ENCODE results near the gene SLC26A9.

Gene SLC26A9, protein sequence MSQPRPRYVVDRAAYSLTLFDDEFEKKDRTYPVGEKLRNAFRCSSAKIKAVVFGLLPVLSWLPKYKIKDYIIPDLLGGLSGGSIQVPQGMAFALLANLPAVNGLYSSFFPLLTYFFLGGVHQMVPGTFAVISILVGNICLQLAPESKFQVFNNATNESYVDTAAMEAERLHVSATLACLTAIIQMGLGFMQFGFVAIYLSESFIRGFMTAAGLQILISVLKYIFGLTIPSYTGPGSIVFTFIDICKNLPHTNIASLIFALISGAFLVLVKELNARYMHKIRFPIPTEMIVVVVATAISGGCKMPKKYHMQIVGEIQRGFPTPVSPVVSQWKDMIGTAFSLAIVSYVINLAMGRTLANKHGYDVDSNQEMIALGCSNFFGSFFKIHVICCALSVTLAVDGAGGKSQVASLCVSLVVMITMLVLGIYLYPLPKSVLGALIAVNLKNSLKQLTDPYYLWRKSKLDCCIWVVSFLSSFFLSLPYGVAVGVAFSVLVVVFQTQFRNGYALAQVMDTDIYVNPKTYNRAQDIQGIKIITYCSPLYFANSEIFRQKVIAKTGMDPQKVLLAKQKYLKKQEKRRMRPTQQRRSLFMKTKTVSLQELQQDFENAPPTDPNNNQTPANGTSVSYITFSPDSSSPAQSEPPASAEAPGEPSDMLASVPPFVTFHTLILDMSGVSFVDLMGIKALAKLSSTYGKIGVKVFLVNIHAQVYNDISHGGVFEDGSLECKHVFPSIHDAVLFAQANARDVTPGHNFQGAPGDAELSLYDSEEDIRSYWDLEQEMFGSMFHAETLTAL

DNA sequence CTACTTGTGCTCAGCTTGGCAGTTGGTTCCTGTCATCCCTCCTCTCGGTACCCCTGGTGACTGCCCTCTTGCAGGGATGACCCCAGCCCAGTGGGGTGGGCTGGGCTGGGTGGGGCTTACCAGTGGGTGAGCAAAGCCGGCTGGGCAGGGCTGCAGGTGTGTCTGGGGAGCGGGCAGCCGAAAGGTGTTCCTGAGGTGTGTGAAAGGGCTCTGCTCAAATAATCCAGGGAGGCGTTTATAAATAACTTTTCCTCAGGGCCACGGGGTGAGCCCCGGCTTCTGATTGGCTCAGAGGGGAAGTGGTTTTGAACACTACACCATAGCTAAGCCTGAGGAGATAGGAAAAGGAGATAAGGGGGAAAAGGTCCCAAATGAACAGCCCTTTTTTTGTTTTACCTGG, at the start of gene SLC26A9:
SLC26A9 (minus strand) TSS at position 212 of the 400 bp plus-strand sequence. CDS start 7,636 bp downstream, outside the sequence.
- DNase-seq, result no peak

DNA sequence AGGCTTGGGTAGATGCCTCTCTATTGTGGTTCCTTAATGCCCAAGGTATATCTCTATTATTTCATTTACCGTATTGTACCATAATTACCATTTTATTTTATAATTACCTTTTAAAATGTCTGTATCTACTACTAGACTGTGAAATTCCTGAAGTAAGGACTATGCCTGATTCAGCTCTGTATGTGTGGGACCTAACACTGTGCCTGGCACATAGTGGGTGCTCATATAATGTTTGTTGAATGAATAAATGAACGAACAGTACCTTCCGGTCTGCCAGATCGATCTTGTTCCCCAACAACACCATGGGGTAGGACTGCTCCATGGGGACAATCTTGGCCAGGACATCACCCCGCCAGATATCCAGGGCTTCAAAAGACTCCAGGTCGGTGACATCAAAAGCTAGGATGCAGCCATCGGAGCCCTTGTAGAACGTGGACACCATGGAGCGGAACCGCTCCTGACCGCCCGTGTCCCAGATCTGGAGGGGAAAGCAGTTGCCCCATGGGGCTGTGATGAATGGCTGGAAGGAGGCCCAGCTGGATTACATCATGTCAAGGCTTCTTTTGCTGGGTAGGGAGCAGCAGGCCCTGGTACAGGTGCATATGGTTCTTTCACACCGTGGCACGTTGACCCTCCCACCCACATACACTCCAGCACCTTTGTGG, 49.1 kb upstream of the SLC26A9 start:
- no peak for DNase-seq

DNA sequence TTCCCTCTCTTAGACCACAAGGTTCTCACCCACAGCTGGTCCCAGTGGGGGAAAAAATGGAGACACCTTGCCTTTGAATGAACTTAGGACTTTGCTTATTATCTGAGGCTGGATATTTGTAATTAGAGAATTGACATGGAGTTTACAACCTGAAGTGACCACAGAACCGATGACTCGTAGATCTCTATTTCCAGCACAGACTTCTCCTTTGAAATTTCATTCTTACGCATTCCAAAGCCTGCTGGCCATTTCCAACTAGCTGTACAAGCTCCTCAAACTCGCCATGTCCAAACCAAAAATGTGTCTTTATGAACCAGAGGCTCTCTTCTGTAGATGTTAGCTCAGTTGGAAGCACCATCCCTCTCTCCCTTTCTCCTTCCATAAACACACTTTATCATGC, 48.0 kb upstream of the SLC26A9 start:
- no peak for DNase-seq

DNA sequence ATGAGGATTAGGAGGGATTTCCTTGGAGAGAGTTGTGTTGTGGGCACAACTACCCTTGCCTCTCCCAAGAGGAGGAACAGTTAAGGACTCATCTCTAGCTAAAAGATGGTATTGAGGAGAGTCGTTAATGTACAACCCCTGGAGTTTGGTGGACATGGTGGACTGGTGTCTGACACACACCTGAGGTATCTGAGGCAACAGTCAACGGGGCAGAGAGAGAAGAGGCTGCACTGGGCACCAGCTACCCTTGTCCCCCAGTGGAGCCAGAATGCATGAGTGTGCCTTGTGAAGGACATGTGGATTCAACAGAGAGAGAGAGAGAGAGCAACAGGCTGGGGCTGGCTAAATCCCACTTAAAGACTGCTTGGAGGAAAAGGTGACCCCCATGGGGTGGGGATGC, 47.0 kb upstream of the SLC26A9 start:
- DNase-seq, result no peak

DNA sequence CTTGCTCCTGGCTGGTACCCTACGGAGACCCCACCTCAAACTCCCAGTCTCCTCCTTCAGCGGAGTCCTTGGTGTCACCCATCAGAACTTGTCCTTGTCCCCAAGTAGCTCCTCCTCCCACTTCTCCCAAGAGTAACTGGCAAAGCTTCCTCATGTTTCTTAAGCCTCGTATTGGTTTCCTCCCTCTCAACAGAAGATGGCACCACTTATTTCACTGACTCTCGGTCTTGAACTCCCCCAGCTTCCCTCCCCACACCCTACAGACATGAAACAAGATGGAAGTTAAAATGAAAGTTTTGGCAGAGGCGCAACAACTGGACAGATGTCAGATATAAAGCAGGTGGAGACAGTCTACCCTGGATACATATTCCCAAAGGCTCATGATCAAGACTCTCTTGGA, 46.5 kb upstream of the SLC26A9 start:
- DNase-seq, result no peak

DNA sequence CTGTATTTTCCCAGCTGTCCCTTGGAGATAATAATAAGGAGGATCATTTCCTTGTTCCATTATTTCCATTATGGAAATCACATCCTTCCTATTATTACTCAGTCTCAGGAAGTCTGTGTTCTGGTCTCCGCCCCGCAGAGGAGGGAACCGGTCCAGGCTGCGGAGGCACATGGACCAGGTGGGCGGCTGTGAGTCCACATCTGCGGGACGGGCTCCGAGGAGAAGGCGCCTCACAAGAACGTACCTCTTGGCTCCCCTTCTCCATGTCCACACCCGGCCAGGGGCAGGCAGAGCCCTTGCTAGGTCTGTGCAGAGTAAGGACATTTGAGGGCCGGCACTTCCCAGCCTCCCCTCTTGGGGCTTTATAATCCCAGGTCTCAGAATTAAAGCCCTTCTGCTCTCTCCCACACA, 45.3 kb upstream of the SLC26A9 start:
- DNase-seq, result no peak

DNA sequence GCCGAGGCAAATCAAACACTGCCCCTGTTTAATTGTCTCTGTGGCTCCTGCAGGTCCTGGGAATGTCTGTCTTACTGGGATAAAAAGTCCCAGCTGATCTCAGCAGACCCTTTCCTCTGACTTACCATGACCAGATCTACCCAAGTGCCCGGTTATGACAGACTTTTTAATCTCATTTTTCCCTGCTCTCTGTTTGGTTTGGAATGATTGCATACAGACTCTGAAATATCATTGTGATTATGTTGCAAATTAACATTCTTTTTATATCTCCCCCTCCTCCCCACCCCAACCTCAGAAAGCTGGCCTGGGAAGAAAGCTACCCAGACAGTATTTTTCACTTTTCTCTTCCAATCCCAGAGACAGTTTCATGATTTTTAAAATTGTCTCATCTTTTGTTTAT, 43.6 kb upstream of the SLC26A9 start:
- no peak for DNase-seq

DNA sequence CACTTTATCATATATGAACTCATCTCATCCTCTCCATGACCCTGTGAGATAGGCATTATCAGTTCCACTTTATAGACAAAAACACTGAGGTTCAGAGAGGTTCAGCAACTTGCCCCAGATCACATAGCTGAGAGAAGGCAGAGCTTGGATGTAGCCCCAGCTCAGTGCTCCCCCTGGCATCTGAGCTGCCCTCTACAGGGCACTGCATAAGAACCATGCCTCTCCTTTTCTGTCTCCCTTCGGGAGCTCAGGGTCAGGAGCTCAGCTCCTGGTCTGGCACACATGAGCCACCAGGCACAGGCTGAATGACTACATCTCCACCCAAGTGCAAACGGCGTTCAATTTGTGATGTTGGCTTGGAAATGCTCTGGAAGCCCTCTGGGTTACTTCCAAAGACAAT, 43.0 kb upstream of the SLC26A9 start:
- no peak for DNase-seq

DNA sequence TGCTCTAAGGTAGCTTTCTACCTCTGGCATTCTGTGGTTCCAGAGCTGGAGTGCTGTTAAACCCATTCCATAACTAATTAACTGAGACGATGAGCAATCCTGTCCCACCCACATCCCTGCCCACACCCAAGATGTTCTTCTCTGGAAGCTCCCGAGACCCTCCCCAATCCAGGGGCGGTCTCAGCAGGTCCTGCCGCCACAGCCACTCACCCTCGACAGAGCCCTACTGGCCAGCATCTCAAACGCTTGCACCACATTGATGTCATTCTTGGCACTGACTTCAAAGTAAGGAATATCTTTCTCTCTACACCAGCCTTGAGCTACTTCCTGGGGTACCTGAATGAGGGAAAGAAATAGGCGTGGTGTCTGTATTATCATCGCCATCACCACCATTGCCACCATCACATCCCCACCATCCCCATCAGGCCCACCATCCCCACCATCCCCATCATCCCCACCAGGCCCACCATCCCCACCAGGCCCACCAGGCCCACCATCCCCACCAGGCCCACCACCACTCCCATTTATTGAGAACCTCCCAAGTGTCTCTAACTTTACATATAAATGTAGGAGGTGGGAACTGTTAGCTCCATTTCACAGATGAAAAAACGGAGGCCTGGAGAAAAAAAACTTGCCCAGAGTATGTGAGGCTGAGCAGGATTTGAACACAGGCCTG, 42.2 kb upstream of the SLC26A9 start:
- DNase-seq, result no peak

DNA sequence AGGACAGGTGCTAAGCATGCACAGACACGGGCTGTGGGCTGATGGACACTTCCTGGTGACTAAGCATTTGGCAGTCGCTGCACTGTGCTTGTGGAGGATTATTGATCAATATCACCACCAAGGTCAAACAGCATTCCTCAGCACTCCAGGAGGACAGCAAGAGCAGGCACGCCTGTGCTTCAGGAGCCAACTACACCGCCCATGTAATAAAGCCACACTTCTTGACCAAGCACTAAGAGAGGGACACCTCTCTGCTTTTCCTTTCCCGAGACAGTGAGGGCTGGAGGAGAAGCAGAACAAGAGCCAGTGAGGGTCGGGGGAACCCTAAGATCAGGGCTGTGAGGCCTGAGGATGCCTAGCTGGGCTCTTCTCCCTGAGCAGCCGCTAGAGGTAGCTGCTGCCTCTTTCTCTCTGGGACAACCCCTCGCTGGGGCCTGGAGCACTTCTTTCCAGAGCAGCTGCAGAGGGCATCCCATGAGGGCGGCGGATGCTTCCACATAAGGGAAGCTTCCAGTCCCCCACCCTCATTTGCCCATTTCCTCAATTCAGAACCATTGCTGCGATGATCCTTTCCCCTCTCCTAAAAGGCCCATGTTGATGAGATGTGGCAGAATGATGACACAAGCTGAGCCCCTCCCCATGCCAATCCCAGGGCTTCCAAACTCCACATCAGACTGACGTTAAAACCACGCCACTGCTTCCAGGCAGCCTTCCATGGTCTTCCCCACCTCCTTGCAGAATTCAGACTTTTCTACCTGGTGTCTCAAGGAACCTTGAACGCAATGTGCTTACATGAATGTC, 40.9 kb upstream of the SLC26A9 start:
- DNase-seq, result peak; percentile 17 to 55

DNA sequence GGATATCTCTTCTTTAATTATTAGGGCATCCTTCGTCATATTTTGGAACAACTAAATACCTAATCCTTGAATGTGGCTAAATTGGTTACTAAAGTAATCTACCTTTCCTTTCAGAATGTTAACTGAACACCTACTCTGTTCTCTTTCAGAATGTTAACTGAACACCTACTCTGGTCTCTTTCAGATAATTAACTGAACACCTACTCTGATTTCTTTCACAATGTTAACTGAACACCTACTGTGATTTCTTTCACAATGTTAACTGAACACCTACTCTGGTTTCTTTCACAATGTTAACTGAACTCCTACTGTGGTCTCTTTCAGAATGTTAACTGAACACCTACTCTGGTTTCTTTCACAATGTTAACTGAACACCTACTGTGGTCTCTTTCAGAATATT, 38.0 kb upstream of the SLC26A9 start:
- DNase-seq, result no peak

DNA sequence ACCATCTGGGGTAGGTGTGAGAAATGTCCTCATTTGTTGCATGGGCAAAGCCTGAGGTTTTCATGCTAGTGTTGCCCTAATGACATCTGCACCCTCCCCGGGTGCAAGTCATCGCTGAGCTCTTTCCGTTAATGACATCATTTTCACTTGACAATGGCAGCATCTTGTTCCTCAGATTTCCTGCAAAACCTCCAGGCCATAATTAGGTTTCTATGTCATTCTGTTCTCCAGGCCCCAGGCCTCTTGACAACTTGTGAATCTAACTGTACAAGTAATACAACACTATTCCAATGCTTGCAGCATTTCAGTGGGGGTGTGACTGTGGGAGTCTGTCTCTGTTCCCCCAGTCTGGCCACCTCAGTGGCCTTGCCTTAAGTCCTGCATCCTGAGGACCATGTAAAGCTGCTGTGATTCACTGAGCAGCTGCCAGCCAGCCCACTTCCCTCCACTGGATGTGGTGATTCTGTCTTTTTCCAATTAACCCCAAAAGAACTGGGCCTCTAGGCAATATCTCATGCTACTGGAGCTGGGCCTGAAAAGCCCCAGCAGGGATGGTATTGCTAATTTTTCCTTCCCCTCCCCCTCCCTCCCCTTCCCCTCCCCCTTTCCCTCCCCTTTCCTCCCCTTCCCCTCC, 37.1 kb upstream of the SLC26A9 start:
- DNase-seq, result no peak

DNA sequence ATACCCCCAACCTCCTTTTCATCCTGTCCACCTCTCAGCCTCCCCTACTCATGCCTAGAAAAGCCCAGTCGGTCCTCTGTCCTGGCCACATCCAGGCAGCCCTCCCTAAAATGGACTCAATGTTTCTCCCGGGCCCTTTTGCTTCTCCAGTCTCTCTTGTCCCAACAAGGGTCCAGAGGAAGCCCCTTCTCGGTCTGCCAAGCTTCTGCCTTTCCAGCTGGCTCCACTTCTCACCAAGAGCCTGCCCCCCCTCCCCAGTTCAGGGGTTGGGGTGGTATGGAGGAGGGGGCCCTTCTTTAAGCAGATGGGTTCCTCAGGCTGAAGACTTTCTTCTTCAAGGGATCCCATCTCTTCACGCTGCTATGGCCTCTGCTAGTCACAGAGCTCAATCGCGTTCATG, 36.0 kb upstream of the SLC26A9 start:
- DNase-seq, result no peak

DNA sequence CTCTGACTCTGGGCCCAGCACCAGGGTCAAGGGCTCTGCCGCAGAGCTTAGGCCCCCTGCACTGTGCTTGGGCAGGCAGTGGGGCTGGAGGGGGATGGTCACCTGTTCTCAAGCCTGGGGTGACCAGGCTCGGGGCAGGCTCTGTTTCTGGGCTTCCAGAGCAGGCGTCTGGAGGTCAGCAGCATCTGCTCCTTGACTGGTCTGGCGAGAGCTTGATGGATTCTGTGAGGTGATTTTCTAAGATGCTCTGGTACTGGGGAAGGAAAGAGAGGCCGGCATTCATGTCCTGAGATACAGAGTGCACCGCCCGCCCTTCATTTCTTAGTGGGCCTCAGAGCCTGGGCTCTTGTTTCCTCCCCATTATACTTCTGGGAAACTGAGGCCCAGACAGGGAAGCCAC, 35.4 kb upstream of the SLC26A9 start:
- DNase-seq, result no peak

DNA sequence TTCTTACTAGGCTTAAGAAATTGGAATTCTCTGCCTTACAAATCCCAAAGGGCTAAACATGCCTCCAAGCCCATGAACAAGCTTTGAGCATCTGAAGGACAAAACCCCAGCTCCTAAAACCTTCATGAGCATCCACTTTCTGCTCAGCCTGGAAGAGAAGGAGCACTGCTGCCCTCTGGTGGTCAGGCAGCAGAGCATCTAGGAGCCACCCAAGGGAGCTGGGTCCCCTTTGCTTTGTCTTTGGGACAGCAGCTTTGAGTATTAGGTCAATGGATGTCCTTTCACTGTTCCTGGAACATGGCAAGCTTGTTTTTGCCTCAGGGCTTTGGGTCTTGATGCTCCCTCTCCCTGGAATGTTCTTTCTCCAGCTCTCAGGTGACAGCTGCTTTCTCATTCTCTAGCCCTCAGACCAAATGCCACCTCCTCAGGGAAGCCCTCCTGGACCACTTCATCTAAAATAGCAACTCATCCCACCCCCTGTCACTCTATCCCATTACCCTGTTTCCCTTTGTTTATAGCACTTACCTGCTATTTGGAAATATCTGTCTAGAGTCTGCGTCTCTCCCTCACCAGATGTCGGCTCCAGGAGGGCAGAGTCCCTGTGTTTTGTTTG, 34.3 kb upstream of the SLC26A9 start:
- DNase-seq, result peak; percentile 94 to 96

DNA sequence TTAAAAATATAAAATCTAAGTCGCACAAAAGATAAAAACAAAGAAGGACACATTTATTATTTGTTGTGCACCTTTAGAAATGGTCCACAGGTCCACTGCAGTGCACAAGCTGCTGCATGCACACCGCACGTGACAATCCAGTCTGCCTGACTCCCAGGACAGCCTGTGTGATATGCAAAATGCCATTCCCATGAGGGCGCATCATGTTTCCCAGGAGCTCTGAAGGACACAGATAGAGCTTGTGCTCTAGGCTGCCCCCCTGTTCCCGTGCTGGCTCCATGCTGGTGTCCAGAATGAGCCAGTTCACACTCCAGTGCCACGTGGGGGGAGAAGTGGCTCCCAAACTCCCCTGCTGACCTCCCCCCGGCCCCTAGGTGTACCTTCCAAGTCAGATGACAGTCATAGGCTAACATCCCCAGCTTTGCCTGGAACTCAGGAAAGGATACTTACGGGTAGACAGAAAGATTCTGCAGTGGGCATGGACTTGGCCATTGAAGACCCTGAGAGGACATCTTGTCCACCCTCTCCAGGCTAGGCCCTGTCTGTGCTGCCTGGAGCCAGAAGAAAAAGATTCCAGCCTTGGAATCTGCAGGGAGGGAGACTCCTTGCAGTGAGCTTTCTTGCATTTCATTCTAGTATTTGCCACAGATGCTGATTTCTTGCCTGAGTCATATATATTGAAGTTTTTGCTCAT, 33.6 kb upstream of the SLC26A9 start:
- DNase-seq, result peak; percentile 88 to 93

DNA sequence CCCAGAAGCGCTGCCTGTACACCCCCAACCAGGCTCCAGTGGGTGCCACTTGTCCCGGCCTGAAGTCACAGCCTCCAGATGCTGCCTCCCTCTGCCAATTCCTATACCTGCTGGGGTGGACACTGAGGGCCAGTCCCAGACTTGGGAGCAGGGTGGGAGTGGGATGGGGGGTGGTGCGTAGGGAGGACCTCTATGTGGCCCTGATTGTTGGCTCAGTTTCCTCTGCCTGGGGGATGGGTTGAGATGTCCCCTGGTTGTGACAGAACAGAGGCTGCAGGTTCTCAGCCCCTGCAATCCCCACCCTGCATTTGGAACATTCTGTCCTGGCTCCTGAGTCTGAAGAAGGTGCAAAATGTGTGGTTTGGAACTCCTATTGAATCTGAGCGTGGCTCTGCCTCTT, 32.8 kb upstream of the SLC26A9 start:
- no peak for DNase-seq

DNA sequence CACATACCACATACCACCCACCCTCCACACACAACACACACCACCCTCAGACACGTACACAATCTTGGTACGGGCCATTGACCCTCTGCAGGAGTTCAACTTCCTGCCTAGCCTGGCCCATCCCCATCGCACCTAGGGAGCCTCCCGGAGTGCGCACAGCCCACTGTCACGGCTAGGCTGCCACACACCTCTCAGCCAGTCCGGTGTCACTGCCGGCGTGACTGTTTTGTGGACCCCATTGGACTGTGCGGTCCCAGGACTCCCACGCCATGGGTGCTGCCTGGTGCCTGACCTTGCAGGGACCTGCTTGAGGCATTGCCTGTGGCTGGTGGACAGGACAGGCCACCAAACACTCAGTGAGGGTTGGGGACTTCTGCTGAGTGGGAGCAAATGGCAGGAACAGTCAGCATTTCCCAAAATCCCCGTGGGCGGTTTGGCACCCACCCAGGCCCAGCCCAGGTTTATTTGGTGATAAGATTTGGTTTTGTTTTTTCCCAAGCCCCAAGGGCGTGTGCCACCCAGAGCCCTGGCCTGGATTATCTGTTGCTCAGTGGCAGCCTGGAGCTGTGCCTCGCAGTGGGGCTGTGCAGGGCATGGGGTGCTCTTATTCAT, 32.2 kb upstream of the SLC26A9 start:
- no peak for DNase-seq

DNA sequence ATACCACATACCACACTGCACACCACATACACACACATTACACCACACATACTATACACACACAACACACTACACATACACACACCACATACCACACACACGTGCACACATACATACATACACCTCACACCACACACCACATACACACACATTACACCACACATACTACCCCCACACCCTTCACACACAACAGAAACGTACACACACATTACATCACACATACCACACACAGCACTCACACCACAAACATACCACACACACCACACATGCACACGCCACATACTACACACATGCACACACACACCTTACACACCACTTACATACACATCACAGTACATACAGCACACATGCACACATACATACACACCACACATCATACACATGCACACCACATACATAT, 31.5 kb upstream of the SLC26A9 start:
- no peak for DNase-seq

Data from NCI-H187 (cell line).